Smooth muscle cell (in vitro differentiated cells): Measurements from ENCODE around the gene CCNB1IP1. TPM values are rescaled to one million over a fixed set of nuclear protein-coding genes. Genes with fewer than 3 reads are reported as not detected.
A peak's percentile ranks its signal among the peaks of the same experiment; 100 is the strongest.
"Not testable (repeated sequence)": the region's sequence is repeated elsewhere in the genome, so short reads cannot be mapped to it uniquely, and the experiment has no call there.

Experiments
- DNase-seq: peaks from one replicate; lab custom pipeline; 2025; ENCODE audit not compliant: unreplicated experiment; lab: John Stamatoyannopoulos, UW
- H2AFZ ChIP-seq: fragments of 200-600 bp; sonication (generic); 2 replicates; pipeline ENCODE4 v1.6.0; 2016; ENCODE audit warnings: antibody characterized with exemption, low read depth, mild to moderate bottlenecking
- H3F3A ChIP-seq: fragments of 200-600 bp; sonication (generic); 2 replicates; pipeline ENCODE4 v1.6.0; 2017; ENCODE audit warnings: antibody characterized with exemption, low read depth
- H3K27ac ChIP-seq: fragments of 200-600 bp; sonication (generic); 2 replicates; pipeline ENCODE4 v1.5.1; 2016; ENCODE audit warnings: low read depth, mild to moderate bottlenecking
- H3K27me3 ChIP-seq: fragments of 200-600 bp; sonication (generic); 2 replicates; pipeline ENCODE4 v1.6.1; 2016; ENCODE audit warnings: low read depth, mild to moderate bottlenecking
- H3K36me3 ChIP-seq: fragments of 200-600 bp; sonication (generic); 2 replicates; pipeline ENCODE4 v1.5.1; 2016; ENCODE audit warnings: low read depth
- H3K4me1 ChIP-seq: fragments of 200-600 bp; sonication (generic); 2 replicates; pipeline ENCODE4 v1.5.1; 2016; ENCODE audit warnings: low read depth
- H3K4me2 ChIP-seq: fragments of 200-600 bp; sonication (generic); 2 replicates; pipeline ENCODE4 v1.6.0; 2016; ENCODE audit warnings: mild to moderate bottlenecking
- H3K4me3 ChIP-seq: fragments of 200-600 bp; sonication (generic); 2 replicates; pipeline ENCODE4 v1.5.1; 2016; ENCODE audit warnings: mild to moderate bottlenecking
- H3K79me2 ChIP-seq: fragments of 200-600 bp; sonication (generic); 2 replicates; pipeline ENCODE4 v1.6.0; 2016; ENCODE audit warnings: low read depth, mild to moderate bottlenecking
- H3K9ac ChIP-seq: fragments of 200-600 bp; sonication (generic); 2 replicates; pipeline ENCODE4 v1.6.0; 2016; ENCODE audit warnings: low read depth
- H3K9me3 ChIP-seq: fragments of 200-600 bp; sonication (generic); replicated peaks from 2 replicates; pipeline ENCODE4 v1.5.1; 2016; ENCODE audit warnings: low read depth
- H4K20me1 ChIP-seq: fragments of 200-600 bp; sonication (generic); 2 replicates; pipeline ENCODE4 v1.6.0; 2016; ENCODE audit warnings: low read depth
- WGBS: methylation state at CpG from one replicate; pipeline ENCODE4 v1.1.7; 2016; ENCODE audit warnings: low lambda C conversion rate; 5-methylcytosine and 5-hydroxymethylcytosine counted together
- polyA plus RNA-seq: library from polyadenylated mRNA; unstranded; fragments of >200 nt; fragmentation: Nextera tagmentation; extraction: Ambion mirVana; gene quantifications from 2 replicates; pipeline ENCODE4 v1.2.1, GENCODE V29; 2016
- small RNA-seq: library from RNA; depleted of rRNA; stranded (forward); fragments of <200 nt; gene quantifications from one replicate; pipeline ENCODE3, GENCODE V24; 2014
- total RNA-seq: library from RNA; depleted of rRNA; stranded (reverse); fragments of >200 nt; gene quantifications from 2 replicates; pipeline ENCODE4 v1.2.3, GENCODE V29; 2014
- TF ChIP-seq, protein P1 (sequence below): fragments of 200-600 bp; sonication (generic); IDR thresholded peaks from 2 replicates; pipeline ENCODE4 v1.5.1; 2017; ENCODE audit warnings: borderline replicate concordance, mild to moderate bottlenecking, antibody characterized with exemption; ENCODE audit not compliant: insufficient read depth, poor library complexity, severe bottlenecking

Gene CCNB1IP1
- total and polyA plus RNA-seq, 2 experiments from 2014 or later, result 16.3 to 70.4 TPM

GRCh38 chr14:20274062-20274461 lies 59.0 kb downstream of the CCNB1IP1 start:
- no peak overlapping the region for H3K4me2 ChIP-seq

GRCh38 chr14:20264361-20264760 lies 68.7 kb downstream of the CCNB1IP1 start:
- not testable (repeated sequence) for H2AFZ ChIP-seq, H3K36me3 ChIP-seq, H3F3A ChIP-seq, H3K9me3 ChIP-seq, H4K20me1 ChIP-seq, H3K4me2 ChIP-seq, H3K4me1 ChIP-seq, DNase-seq, H3K4me3 ChIP-seq, H3K27me3 ChIP-seq, H3K9ac ChIP-seq, H3K27ac ChIP-seq, H3K79me2 ChIP-seq
- 86% methylated on average over 5 of the region's 5 CpGs for WGBS

More at GRCh38 chr14:20274062-20274461, 59.0 kb downstream of the CCNB1IP1 start:
- Histone ChIP-seq H3F3A (no peaks in the 10 kb centered on the region), H3K4me3 (no peak overlapping the region), H3K4me1 (no peaks in the 10 kb centered on the region), H3K27ac (no peak overlapping the region), H3K79me2 (no peaks in the 10 kb centered on the region), H3K36me3 (no peaks in the 10 kb centered on the region), H2AFZ (no peak overlapping the region), H3K9ac (no peak overlapping the region), H4K20me1 (no peaks in the 10 kb centered on the region), H3K9me3 (peaks cover 13% of the 10 kb centered on the region), H3K27me3 (no peaks in the 10 kb centered on the region)
- WGBS, result 95% methylated on average over 2 of the region's 2 CpGs
- DNase-seq, result no peak
- TF ChIP-seq, protein P1, sequence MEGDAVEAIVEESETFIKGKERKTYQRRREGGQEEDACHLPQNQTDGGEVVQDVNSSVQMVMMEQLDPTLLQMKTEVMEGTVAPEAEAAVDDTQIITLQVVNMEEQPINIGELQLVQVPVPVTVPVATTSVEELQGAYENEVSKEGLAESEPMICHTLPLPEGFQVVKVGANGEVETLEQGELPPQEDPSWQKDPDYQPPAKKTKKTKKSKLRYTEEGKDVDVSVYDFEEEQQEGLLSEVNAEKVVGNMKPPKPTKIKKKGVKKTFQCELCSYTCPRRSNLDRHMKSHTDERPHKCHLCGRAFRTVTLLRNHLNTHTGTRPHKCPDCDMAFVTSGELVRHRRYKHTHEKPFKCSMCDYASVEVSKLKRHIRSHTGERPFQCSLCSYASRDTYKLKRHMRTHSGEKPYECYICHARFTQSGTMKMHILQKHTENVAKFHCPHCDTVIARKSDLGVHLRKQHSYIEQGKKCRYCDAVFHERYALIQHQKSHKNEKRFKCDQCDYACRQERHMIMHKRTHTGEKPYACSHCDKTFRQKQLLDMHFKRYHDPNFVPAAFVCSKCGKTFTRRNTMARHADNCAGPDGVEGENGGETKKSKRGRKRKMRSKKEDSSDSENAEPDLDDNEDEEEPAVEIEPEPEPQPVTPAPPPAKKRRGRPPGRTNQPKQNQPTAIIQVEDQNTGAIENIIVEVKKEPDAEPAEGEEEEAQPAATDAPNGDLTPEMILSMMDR, result no peak

GRCh38 chr14:20262642-20263128 lies 70.4 kb downstream of the CCNB1IP1 start:
- 42% methylated on average over 3 of the region's 3 CpGs for WGBS
- no peak overlapping the region for H2AFZ ChIP-seq
- TF ChIP-seq, protein P1, result no peak
- no peak overlapping the region for H3K4me3 ChIP-seq
- no peak overlapping the region for H3K4me2 ChIP-seq
- no peaks in the 10 kb centered on the region for H3F3A ChIP-seq
- H3K27me3 ChIP-seq, result no peaks in the 10 kb centered on the region
- H3K36me3 ChIP-seq, result no peaks in the 10 kb centered on the region
- no peak for DNase-seq
- no peaks in the 10 kb centered on the region for H4K20me1 ChIP-seq
- H3K79me2 ChIP-seq, result no peaks in the 10 kb centered on the region
- H3K27ac ChIP-seq, result no peak overlapping the region
- H3K9ac ChIP-seq, result no peak overlapping the region
- H3K4me1 ChIP-seq, result no peaks in the 10 kb centered on the region
- H3K9me3 ChIP-seq, result no peaks in the 10 kb centered on the region

Small RNAs within 50 kb of the gene (small RNA-seq; reads per million reads assigned to genes)
- 0.21 reads per million for gene SNORA79B
- gene SNORD126, result 869 reads per million, percentile 100 among the genes with 10 or more reads in this experiment

Other genes with a start within 250 kb of the CCNB1IP1 start
- gene OR4K17, start 222.5 kb downstream of the CCNB1IP1 start, total RNA-seq, result not detected in 2 replicates
- gene OR4K17, start 222.5 kb downstream of the CCNB1IP1 start, polyA plus RNA-seq, result not detected in 2 replicates
- not detected in 2 replicates for gene OR4N5, start 194.5 kb downstream of the CCNB1IP1 start, total RNA-seq
- not detected in 2 replicates for gene OR4N5, start 194.5 kb downstream of the CCNB1IP1 start, polyA plus RNA-seq
- not detected in 2 replicates for gene OR11G2, start 142.4 kb downstream of the CCNB1IP1 start, total RNA-seq
- not detected in 2 replicates for gene OR11G2, start 142.4 kb downstream of the CCNB1IP1 start, polyA plus RNA-seq
- not detected in 2 replicates for gene OR11H6, start 109.6 kb downstream of the CCNB1IP1 start, total RNA-seq
- gene OR11H6, start 109.6 kb downstream of the CCNB1IP1 start, polyA plus RNA-seq, result not detected in 2 replicates
- gene OR11H7, start 104.3 kb downstream of the CCNB1IP1 start, total RNA-seq, result not detected in 2 replicates
- not detected in 2 replicates for gene OR11H7, start 104.3 kb downstream of the CCNB1IP1 start, polyA plus RNA-seq
- not detected in 2 replicates for gene OR11H4, start 94.0 kb downstream of the CCNB1IP1 start, total RNA-seq
- not detected in 2 replicates for gene OR11H4, start 94.0 kb downstream of the CCNB1IP1 start, polyA plus RNA-seq
- gene TTC5, start 27.3 kb downstream of the CCNB1IP1 start, total RNA-seq, result 16.3 and 18.7 TPM in 2 replicates
- gene TTC5, start 27.3 kb downstream of the CCNB1IP1 start, polyA plus RNA-seq, result 13.4 and 17.9 TPM in 2 replicates
- 24.0 and 29.2 TPM in 2 replicates for gene PARP2, start 10.4 kb upstream of the CCNB1IP1 start, total RNA-seq
- gene PARP2, start 10.4 kb upstream of the CCNB1IP1 start, polyA plus RNA-seq, result 37.3 and 38.7 TPM in 2 replicates
- gene TEP1, start 80.2 kb upstream of the CCNB1IP1 start, total RNA-seq, result 10.0 and 10.3 TPM in 2 replicates
- 3.9 and 4.0 TPM in 2 replicates for gene TEP1, start 80.2 kb upstream of the CCNB1IP1 start, polyA plus RNA-seq
- gene KLHL33, start 102.9 kb upstream of the CCNB1IP1 start, total RNA-seq, result not detected in 2 replicates
- gene KLHL33, start 102.9 kb upstream of the CCNB1IP1 start, polyA plus RNA-seq, result 0.04 and 0.08 TPM in 2 replicates
- gene OSGEP, start 121.5 kb upstream of the CCNB1IP1 start, total RNA-seq, result 33.3 and 41.3 TPM in 2 replicates
- gene OSGEP, start 121.5 kb upstream of the CCNB1IP1 start, polyA plus RNA-seq, result 18.4 and 21.7 TPM in 2 replicates
- 51.2 and 81.6 TPM in 2 replicates for gene APEX1, start 121.9 kb upstream of the CCNB1IP1 start, total RNA-seq
- 116 and 118 TPM in 2 replicates for gene APEX1, start 121.9 kb upstream of the CCNB1IP1 start, polyA plus RNA-seq
- gene PIP4P1, start 128.2 kb upstream of the CCNB1IP1 start, total RNA-seq, result 24.8 and 29.3 TPM in 2 replicates
- gene PIP4P1, start 128.2 kb upstream of the CCNB1IP1 start, polyA plus RNA-seq, result 53.8 and 54.9 TPM in 2 replicates
- 49.7 and 52.2 TPM in 2 replicates for gene PNP, start 136.1 kb upstream of the CCNB1IP1 start, total RNA-seq
- 24.2 and 33.4 TPM in 2 replicates for gene PNP, start 136.1 kb upstream of the CCNB1IP1 start, polyA plus RNA-seq
- gene RNASE10, start 172.3 kb upstream of the CCNB1IP1 start, total RNA-seq, result not detected in 2 replicates
- gene RNASE10, start 172.3 kb upstream of the CCNB1IP1 start, polyA plus RNA-seq, result 0.26 and 0.40 TPM in 2 replicates
- gene RNASE9, start 227.8 kb upstream of the CCNB1IP1 start, total RNA-seq, result not detected in 2 replicates
- gene RNASE9, start 227.8 kb upstream of the CCNB1IP1 start, polyA plus RNA-seq, result not detected in 2 replicates